OCI-LY3 (cell line): Measurements from ENCODE around the gene ASPA.

Source experiments
- CTCF ChIP-seq: fragments of 200-600, 300-600 bp; sonication (generic); IDR thresholded peaks from 2 replicates; pipeline ENCODE4 v1.5.1; 2014; ENCODE audit warnings: antibody characterized with exemption, low read length, low read depth
- EZH2phosphoT487 ChIP-seq: fragments of 200-600 bp; shearing (Covaris generic); IDR thresholded peaks from 2 replicates; pipeline ENCODE4 v1.6.1; 2018; ENCODE audit warnings: antibody characterized with exemption, mixed run types, low read depth

GRCh38 chr17:3469529-3469928 lies 6.3 kb upstream of the ASPA start:
- no peak for TF ChIP-seq CTCF
- no peak for TF ChIP-seq EZH2phosphoT487
